ENCODE measurements around the gene MT1X. TPM values are rescaled to one million over a fixed set of nuclear protein-coding genes. Genes with fewer than 3 reads are reported as not detected.

Gene MT1X
- total RNA-seq, 6 donors from 2014 or later = 77.5 to 552 (median 151) TPM

DNA sequence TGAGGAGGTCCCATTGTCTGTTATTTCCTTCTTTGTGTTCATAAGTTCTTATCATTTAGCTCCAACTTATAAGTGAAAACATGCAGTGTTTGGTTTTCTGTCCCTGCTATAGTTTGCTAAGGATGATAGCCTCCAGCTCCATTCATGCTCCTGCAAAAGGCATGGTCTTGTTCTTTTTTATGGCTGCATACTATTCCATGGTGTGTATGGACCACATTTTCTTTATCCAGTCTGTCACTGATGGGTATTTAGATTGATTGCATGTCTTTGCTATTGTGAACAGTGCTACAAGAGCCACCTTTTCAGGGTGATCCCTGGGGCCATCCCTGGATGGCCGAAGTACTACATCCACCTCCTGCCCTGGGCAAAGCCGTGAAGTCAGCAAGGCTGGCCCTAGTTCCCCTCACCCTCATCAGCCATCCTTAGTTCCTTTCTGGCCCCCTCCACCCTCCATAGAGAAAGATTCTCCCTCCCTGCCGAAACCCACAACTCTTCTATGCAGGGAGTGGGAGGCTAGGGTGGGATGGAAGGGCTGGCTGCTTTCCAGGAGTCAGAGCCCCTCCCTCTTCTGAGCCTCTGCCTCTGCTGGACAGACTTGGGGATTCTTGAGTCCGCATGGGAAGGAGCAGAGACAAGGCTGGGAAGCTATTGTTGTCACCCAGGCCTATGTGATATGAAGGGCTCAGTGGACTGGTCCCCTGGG, 8.3 kb downstream of the MT1X start:
- WGBS, 2 donors = 75 to 79% methylated on average over 3 to 4 of the region's 4 CpGs
- ATAC-seq (ENCODE audit: low FRiP score in 2 of 2) (no peak), DNase-seq (no peak)
- H3K4me3 ChIP-seq = no peak overlapping the region
- H3K4me1 ChIP-seq = no peaks in the 10 kb centered on the region
- no peak for TF ChIP-seq EP300 (IDR thresholded peaks at IDR 0.05)
- TF ChIP-seq, protein P1, sequence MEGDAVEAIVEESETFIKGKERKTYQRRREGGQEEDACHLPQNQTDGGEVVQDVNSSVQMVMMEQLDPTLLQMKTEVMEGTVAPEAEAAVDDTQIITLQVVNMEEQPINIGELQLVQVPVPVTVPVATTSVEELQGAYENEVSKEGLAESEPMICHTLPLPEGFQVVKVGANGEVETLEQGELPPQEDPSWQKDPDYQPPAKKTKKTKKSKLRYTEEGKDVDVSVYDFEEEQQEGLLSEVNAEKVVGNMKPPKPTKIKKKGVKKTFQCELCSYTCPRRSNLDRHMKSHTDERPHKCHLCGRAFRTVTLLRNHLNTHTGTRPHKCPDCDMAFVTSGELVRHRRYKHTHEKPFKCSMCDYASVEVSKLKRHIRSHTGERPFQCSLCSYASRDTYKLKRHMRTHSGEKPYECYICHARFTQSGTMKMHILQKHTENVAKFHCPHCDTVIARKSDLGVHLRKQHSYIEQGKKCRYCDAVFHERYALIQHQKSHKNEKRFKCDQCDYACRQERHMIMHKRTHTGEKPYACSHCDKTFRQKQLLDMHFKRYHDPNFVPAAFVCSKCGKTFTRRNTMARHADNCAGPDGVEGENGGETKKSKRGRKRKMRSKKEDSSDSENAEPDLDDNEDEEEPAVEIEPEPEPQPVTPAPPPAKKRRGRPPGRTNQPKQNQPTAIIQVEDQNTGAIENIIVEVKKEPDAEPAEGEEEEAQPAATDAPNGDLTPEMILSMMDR (IDR thresholded peaks at IDR 0.05) = no peak
- no peak for TF ChIP-seq POLR2A (IDR thresholded peaks at IDR 0.05)
- no peak for TF ChIP-seq POLR2AphosphoS5 (IDR thresholded peaks at IDR 0.05)
- H3K9me3 ChIP-seq = no peaks in the 10 kb centered on the region
- no peak overlapping the region for H3K27ac ChIP-seq
- H3K27me3 ChIP-seq = no peaks in the 10 kb centered on the region
- H3K36me3 ChIP-seq = no peaks in the 10 kb centered on the region

GRCh38 chr16:56691885-56692284, 9.6 kb downstream of the MT1X start:
- Histone ChIP-seq H3K4me1 (no peaks in the 10 kb centered on the region), H3K4me3 (no peak overlapping the region), H3K9me3 (no peaks in the 10 kb centered on the region), H3K36me3 (no peaks in the 10 kb centered on the region), H3K27ac (no peak overlapping the region), H3K27me3 (no peaks in the 10 kb centered on the region)
- TF ChIP-seq EP300 (IDR thresholded peaks at IDR 0.05) (peak in 1 of 4 donors; percentile 31), POLR2AphosphoS5 (IDR thresholded peaks at IDR 0.05) (peak; percentile 12 to 18), POLR2A (IDR thresholded peaks at IDR 0.05) (no peak)
- TF ChIP-seq, protein P1 (IDR thresholded peaks at IDR 0.05) = no peak
- 54 to 61% methylated on average over 2 to 4 of the region's 4 CpGs for WGBS, 2 donors
- ATAC-seq (ENCODE audit: low FRiP score in 2 of 2) (peak; percentile 52 to 83), DNase-seq (peak in 1 of 2 donors; percentile 82)

DNA sequence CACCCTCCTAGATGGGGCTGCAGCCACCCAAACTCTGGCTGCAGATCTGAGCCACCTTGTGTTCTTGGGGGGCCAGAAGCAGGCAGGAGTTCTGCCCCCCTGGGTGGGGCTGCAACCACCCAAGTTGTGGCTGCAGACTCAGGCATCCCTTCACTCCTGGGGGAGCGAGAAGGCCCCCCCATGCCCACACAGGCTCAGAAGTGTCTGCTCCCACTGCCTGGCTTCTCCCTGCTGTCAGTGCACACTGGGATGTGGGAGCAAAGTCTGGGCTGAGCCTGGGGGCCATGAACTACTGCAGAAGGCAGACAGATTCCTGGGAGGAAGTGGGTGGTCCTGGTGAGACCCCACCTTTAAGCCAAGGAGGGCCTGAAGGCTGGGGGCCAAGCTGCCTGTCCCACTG, 13.0 kb downstream of the MT1X start:
- ATAC-seq (ENCODE audit: low FRiP score in 2 of 2) = no peak
- no peaks in the 10 kb centered on the region for H3K9me3 ChIP-seq
- no peak for TF ChIP-seq POLR2A (IDR thresholded peaks at IDR 0.05)
- H3K27me3 ChIP-seq = no peaks in the 10 kb centered on the region
- no peak overlapping the region for H3K27ac ChIP-seq
- no peaks in the 10 kb centered on the region for H3K4me1 ChIP-seq
- no peak for DNase-seq
- no peak overlapping the region for H3K4me3 ChIP-seq
- WGBS, 2 donors = 100% methylated on average over 1 of the region's 1 CpG; no CpG with 5 or more reads in 1 of the 2 donors
- H3K36me3 ChIP-seq = no peaks in the 10 kb centered on the region

GRCh38 chr16:56697456-56698155, 15.3 kb downstream of the MT1X start:
- Histone ChIP-seq H3K9me3 (no peaks in the 10 kb centered on the region), H3K4me3 (no peak overlapping the region), H3K27me3 (no peaks in the 10 kb centered on the region), H3K27ac (no peak overlapping the region), H3K36me3 (no peaks in the 10 kb centered on the region), H3K4me1 (peaks cover 3 to 9% (median 6%) of the 10 kb centered on the region in 4 donors)
- ATAC-seq (ENCODE audit: low FRiP score in 2 of 2) (no peak), DNase-seq (no peak)
- TF ChIP-seq EP300 (IDR thresholded peaks at IDR 0.05) (no peak), POLR2A (IDR thresholded peaks at IDR 0.05) (no peak), POLR2AphosphoS5 (IDR thresholded peaks at IDR 0.05) (no peak)
- TF ChIP-seq, protein P1 (IDR thresholded peaks at IDR 0.05) = no peak
- 82 to 93% methylated on average over 5 of the region's 5 CpGs for WGBS, 2 donors

DNA sequence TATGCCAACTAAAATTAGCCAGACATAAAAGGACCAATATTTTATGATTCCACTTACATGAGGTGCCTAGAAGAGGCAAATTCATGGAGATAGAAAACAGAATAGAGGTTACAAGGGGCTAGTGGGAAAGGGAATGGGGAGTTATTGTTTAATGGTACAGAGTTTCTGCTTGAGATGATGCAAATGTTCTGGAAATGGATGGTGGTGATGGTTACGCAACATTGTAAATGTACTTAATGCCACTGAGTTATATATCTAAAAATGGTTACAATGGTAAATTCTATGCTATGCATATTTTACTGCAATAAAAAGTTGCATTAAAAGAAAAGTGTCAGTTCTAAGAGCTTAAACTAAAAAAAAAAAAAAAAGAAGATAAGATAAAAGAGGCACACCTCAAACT, 17.9 kb downstream of the MT1X start:
- ATAC-seq (ENCODE audit: low FRiP score in 2 of 2) (no peak), DNase-seq (no peak)
- no peak overlapping the region for H3K4me3 ChIP-seq
- H3K9me3 ChIP-seq = no peaks in the 10 kb centered on the region
- no peaks in the 10 kb centered on the region for H3K27me3 ChIP-seq
- H3K27ac ChIP-seq = no peak overlapping the region
- no peaks in the 10 kb centered on the region for H3K36me3 ChIP-seq
- TF ChIP-seq, protein P1 (IDR thresholded peaks at IDR 0.05) = no peak
- TF ChIP-seq EP300 (IDR thresholded peaks at IDR 0.05) (no peak), POLR2A (IDR thresholded peaks at IDR 0.05) (no peak), POLR2AphosphoS5 (IDR thresholded peaks at IDR 0.05) (no peak)
- H3K4me1 ChIP-seq = peaks cover 3 to 9% (median 6%) of the 10 kb centered on the region in 4 donors
- 11 to 46% methylated on average over 1 of the region's 1 CpG for WGBS, 2 donors
